IPS-NIHi7 (cell line): ENCODE results near the gene LHCGR.
"Not testable (repeated sequence)": the region's sequence is repeated elsewhere in the genome, so short reads cannot be mapped to it uniquely, and the experiment has no call there.

Experiments
- DNase-seq: peaks from one replicate; pipeline ENCODE4 v3.0.0; 2012; ENCODE audit warnings: mixed read lengths; ENCODE audit errors: extremely low spot score

The LHCGR gene

DNA sequence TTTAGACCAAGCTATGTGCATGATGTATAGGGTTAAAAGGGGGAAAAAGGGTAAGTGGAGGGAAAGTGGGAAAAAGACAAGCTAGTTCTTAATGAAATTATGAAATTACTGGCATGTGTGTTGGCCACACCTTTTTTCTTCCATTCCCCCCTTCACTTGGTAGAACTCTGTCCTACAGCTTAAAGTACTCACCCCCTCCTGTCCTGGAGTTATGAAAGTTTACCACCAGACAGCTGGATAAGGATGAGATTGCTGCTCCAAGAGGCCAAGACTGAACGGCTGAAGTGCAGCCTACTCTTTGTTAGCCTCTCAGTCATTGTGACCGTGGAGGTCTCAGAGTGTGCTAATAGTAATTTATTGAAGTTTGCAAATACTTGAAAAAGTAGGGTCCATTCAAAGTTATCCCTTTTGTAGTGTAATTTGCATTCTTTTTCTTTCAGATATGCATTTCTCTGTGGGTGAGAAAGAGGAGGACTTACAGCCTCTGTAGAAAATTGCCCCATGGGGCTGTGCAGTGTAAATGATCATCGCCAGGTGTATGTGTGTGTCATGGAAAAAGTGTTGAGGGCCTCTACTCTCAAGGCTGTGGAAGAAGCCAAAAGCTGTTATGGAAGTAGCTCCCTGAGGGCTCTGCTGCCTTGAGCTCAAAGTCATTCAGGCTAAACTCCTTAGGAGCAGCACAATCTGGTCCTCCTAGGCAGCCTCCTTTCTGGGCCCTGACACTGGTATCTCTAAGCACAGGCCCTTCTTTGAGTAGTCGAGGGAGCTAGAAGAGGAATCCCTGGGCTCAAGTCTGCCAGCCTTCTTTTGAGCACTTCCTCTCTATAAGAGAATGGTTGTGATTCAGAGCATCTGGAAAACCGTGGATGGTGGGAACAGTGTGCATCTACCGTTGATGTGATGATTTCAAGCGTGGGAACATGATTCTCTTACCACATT lies 46.2 kb downstream of the LHCGR start:
- DNase-seq: no peak

DNA sequence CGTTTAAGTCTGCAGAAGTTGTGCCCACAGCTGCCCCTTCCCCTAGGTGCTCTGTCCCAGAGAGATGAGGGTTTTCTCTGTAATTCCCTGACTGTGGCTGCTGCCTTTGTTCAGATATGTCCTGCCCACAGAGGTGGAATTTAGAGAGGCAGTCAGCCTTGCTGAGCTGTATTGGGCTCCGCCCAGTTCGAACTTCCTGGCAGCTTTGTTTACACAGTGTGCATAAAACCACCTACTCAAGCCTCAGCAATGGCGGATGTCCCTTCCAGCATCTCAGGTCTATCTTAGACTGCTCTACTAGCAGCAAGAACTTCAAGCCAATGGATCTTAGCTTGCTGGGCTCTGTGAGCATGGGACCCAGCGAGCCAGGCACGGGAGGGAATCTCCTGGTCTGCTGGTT lies 48.1 kb downstream of the LHCGR start:
- DNase-seq: no peak

DNA sequence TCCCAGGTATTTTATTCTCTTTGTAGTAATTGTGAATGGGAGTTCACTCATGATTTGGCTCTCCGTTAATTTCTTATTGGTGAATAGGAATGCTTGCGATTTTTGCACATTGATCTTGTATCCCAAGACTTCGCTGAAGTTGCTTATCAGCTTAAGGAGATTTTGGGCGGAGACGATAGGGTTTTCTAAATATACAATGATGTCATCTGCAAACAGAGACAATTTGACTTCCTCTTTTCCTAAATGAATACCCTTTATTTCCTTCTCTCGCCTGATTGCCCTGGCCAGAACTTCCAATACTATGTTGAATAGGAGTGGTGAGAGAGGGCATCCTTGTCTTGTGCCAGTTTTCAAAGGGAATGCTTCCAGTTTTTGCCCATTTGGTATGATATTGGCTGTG lies 51.9 kb downstream of the LHCGR start:
- DNase-seq: not testable (repeated sequence)

DNA sequence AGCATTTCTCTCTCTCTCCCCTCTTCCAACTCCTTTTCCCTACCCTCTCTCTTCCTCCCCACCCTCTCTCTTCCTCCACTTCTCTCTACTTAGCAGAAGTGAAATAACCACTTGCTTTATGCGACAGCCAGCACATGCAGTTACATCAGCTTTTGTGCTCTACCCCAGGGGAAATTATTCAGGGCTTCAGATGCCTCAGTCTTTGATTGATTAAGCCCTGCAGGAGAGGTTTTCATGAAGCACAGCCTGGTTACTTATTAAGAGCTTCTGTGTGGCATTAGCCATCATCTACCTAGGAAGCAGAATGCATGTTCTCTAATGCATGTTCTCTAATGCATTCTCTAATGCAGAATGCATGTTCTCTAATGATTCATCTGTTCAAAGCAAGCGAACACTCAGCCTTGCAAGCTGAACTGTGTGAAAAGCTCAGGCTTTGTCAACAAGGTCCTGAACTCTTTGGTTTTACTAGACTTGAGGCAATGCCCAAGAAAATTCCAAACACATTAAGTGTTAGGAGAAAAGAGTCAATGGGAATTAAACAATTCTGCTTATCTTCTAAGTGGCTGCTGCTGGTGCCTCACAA lies 56.1 kb downstream of the LHCGR start:
- no peak for DNase-seq

DNA sequence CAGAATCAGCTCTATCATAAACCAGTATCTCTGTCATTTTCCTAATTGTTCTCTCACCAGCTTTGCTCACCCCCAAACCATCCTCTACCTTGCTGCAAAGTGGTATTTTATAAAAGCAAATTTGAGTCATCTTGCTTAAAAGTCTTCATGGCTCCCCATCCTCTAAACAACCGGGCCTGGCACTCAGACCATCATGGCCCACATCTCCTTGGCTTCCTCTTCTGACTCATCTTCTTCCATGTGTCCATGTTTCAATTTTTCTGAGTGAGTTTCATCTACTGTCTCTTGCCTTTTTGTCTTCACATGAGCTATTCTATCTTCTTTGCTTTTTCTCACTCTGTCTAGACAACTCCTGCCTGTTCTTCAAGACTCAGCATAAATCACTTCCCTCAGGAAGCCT lies 58.6 kb downstream of the LHCGR start:
- DNase-seq: no peak

DNA sequence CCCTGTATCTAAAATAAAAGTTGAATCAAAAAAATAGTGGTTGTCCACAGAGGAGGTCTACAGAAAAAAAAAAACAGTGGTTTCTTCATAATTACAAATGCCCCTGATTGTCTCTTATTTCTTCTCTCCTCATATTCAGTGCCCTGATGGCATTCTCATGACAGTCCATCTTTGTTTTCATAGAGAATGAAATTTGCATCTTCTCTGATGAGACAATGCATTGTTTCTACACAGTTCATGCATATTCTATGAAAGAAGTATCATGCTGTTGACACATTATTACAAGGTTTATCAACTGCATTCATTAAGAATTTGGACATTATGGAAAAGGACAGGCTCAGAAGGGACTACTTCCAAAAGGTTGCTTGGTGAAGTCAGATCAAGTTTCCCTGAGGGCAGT lies 59.5 kb downstream of the LHCGR start:
- no peak for DNase-seq

DNA sequence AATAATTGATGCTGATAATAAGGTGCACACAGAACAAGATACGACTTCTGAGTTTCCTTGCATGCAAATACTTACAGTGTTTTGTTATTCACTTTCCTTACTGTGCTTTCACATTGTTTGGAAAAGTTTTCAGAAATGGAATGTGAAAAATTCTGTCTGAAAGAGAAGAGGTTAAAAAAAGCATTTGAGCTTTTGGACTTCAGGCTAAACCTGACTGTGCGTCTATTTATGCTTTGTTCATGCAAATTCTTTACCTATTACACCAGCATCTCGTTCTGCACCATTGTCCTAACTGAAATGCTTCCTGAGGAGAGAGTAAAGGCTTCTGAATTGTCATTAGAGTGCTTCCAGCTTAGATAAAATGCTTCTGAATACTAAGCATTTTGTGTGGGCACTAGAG lies 61.4 kb downstream of the LHCGR start:
- DNase-seq: no peak

DNA sequence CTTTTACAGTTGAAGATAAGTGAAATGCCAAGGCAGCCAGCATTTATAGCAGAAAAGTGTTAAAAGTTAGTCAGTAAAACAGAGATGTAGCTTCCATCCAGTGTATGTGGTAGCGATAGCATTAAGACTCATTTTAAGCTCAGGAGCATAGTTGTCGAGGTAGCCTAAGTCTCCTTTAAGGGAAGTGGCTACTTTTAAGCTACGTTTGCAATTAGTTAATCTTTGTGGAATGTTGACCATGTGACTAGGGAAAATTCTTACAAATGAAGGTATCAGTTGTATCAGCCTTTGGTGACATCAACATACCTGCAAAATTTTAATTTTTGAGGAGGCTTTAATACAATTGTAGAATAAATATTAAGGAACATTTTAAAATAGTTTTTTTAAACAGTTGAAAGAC lies 61.9 kb downstream of the LHCGR start:
- no peak for DNase-seq

DNA sequence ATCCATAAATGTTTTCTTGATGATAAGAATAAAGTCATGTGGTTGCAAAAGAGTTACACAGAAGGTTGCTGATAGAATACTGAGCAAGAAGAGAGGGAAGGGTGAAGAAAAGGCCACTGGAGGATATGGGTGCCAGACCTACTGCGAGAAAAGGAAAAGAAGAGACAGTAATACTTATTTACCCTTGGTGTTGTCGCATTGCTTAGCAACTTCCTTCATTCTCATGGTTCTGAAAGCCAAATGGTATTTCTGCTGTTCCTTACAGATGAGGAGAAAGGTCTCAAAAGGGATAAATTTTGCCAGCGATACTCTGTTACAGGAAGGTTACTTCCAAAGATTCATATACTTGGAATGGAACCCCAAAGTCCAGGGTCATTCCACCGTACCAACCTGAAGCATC lies 62.5 kb downstream of the LHCGR start:
- DNase-seq: no peak

DNA sequence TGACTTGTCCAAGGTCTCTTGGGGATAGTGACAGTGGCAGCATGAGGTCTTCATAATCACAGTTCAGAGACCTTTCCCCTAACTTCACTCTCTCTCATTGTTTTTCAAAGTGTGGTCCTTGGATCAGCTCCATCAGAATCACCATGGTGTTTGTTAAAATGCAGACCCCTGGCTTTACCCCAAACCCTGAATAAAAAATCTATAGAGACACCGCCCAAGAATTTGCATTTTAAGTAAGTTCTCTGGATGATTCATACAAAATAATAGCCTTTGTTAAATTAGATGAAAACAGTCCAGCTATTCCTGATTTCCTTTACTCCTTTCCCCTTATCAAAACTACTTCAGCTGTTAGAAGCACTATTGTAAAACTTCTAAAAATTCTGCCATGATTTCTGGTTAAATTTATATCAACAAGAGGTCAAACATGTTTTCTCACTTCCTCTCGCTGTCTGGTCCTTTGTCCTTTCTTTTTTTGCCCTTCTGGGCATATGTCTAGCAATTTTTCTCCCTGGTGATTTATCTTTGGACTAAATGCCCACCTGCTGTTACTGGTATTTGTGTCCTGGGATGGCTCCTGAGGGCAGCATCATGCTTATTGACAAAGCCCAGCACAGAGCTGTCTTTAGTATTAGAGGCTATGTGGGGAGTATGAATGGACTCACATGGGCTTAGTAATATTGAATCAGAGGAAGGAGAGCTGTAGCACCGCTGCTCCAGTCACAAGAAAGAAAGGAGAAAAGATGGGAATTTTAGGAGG lies 63.4 kb downstream of the LHCGR start:
- DNase-seq: no peak

DNA sequence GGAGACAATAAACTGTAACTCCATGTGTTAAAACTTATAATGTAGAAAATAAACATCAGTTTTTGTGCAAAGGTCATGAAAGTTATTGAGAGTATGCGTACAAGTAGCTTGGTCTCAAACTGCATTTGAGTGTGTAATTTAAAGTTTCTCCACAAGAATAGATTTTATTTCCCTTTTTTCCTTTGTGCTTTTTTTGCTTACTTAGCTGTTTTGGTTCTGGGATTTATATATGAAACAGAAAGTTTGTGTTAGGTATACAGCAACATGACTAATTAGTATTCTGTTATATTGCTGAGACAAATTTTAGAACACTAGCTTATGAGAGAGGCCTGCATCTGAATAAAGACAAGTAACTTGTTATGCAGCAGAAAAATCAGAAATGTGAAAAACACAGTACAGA lies 70.4 kb downstream of the LHCGR start:
- DNase-seq: no peak

DNA sequence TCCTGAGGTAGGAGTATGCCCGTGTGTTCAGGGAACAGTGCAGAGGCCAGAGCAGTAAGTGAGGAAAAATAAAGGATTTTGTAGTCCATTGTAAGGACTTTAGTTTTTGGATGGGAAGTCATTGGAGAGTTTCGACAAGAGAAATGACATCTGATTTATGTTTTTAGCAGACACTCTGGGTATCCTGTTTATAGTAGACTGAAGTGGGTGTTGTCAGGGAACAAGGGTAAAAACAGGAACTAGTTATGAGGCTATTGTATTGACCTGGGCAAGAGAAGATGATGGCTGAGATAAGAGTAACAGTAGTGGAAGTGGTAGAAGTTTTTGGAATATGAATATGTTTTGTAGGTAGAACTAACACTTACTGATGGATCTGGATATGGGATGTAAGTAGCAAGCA lies 78.1 kb downstream of the LHCGR start:
- no peak for DNase-seq

DNA sequence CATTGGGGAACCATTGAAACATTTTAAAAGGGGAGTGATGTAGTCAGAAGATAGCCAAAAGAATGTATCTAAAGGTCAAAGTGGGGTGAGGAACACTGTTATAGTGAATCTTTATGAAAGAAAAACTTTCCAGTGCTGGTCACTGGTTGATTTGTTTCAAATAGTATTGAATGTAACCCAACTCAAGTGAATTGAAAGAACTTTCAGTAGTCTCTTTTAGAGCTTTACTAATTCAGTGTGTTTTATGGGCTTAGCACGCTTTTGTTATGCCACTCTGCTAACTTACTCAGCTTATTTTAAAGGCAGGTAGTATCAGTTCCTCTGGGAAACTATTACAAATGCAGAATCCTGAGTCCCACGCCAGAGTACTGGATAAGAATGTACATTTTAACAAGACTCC lies 80.6 kb downstream of the LHCGR start:
- DNase-seq: no peak

DNA sequence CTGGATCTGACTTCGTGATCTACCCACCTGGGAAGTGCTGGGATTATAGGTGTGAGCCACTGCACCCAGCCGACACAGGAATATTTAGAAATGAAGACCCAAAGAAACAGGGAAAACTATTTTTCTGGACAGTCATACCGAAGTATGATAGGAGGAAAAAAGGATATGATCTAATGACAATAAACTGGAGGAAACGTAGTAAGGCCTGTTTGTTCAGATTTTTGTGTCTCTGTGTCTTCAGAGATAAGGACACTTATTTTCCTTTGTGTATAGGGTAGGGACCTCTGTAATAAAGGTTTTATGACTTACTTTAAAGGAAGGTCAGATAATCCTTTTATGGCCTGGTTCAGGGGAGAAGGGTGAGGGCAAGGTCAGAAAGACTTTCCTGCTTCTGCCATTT lies 81.9 kb downstream of the LHCGR start:
- DNase-seq: no peak

DNA sequence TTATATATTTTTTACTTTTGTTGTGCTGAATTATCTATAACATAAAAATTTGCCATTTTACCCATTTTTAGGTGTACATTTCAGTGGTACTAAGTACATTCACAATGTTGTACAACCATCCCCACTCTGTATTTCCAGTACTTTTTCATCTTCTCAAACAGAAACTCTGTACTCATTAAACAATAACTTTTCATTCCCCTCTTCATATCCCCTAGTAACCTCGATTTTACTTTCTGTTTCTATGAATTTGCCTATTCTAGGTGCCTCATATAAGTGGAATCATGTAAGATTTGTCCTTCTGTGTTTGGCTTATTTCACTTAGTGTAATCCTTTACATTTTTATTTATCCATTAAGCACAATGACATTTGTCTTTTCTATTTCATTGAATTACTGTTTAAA lies 86.5 kb downstream of the LHCGR start:
- DNase-seq: no peak

DNA sequence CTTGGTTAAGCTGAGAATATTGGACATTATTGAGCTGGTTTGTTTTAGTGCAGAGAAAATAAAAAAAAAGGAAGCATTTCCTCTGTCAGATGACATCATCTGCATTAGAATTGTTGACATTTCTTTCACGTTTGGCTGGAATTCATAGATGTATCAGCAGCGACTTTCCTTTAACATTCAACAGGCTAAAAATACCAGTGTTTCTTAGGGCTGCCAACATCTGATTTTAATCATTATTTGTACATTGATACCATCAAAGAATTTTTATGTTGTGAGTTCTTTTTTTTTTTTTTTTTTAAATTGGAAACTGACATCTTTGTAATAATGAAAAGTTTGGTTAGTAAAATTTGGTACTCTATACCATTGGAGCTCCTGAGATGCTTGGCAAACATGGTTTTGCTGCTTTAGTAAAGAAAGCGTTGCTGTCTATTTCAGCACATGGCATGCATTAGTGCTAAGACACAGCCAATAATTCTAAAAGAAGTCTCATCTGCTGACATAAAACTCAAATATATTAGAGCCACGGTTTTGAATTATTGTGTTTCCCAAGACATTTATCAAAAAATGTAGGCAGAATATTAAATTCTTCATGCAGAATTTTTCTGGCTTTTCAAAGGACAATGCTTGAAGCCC lies 104.2 kb downstream of the LHCGR start:
- DNase-seq: no peak

DNA sequence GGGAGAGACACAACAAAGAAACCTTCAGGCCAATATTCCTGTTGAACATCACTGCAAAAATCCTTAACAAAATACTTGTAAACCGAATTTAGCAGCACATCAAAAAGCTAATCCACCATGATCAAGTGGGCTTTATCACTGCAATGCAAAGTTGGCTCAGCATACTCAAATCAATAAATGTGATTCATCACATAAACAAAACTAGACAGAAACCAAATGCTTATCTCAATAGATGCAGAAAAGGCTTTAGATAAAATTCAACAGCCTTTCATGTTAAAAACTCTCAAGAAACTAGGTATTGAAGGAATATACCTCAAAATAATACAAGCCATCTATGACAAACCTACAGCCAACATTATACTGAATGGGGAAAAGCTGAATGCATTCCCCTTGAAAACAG lies 117.3 kb downstream of the LHCGR start:
- DNase-seq: no peak
